GM13976 (cell line): ENCODE data around the gene CRHR1.
"Not testable (repeated sequence)": the region's sequence is repeated elsewhere in the genome, so short reads cannot be mapped to it uniquely, and the experiment has no call there.

ENCODE experiments used
- DNase-seq: peaks from one replicate; pipeline ENCODE4 v3.0.0; 2012; ENCODE audit warnings: low spot score
- CTCF ChIP-seq: IDR thresholded peaks from 2 replicates; pipeline ENCODE4 v1.5.1; 2012; ENCODE audit warnings: borderline replicate concordance, mild to moderate bottlenecking; ENCODE audit not compliant: insufficient read depth; ENCODE audit errors: extremely low read depth, missing control alignments, control extremely low read depth
- in situ Hi-C: fragments of 300-500 bp; cut with MboI; formaldehyde crosslinking; loops from one replicate; pipeline ENCODE4 v1.12.0; 2022; ENCODE audit warnings: low sequenced_read_pairs, mixed read lengths, inconsistent platforms; ENCODE audit not compliant: unreplicated experiment

The CRHR1 gene

GRCh38 chr17:45743626-45744326 is 40.3 kb upstream of the CRHR1 start:
- in situ Hi-C loops: no loop called here
- TF ChIP-seq CTCF: no peak

DNA sequence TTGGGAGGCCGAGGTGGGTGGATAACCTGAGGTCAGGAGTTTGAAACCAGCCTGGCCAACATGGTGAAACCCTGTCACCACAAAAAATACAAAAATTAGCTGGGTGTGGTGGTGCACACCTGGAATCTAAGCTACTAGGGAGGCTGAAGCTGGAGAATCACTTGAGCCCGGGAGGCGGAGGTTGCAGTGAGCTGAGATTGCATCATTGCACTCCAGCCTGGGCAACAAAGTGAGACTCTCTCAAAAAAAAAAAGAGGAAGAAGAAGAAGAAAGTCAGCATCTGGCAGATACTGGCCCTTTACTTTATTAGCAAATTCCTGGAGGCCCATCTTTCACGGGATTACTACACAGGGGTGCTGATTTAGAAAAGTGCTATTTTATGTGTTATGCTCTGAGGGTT is 39.3 kb upstream of the CRHR1 start:
- DNase-seq, in situ Hi-C loops: not testable (repeated sequence)

More at GRCh38 chr17:45743626-45744326, 40.3 kb upstream of the CRHR1 start:
- DNase-seq: no peak

DNA sequence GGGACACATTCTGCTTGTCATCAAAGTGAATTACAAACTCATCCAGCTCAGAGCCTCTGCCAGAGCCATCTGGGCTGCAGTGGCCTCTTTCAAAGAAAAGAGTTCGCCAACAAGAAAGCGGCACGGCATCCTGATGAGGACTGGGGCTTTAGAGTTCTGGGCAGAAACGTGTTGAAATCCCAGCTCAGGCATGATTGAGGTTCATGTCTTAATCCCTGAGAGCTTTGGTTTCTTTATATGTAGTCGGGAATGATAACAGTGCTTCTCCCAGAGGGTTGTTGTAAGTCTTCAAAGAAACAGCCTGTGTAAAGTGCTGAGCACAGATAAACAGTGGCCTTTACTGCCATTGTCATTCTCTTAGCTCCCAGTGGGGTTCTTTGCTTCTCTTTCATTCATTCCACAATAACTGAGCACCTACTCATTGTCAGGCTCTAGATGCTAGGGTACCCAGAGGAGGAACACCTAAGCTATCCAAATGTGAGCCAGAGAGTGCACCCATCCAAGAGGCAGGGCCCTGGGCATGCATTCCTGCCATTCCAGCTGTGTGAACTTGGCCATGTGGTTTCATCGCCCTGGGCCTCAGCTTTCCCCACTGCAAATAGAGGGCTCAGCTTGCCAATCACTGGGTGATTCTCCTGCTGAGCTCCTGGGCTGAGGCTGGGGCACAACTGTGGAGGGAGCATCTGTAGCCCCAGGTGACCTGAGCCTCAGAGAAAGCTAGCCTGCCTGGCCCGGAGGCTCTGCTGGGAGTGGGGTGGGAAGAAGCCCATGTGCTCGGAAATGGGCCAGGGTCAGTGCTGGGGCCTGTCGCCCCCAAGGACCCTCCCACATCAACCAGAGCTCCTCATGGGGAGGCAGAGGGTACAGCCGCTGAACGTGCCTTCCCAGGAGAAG is 38.3 kb upstream of the CRHR1 start:
- no peak for DNase-seq
- no peak for TF ChIP-seq CTCF
- in situ Hi-C loops: no loop called here

GRCh38 chr17:45747911-45748310 is 36.2 kb upstream of the CRHR1 start:
- in situ Hi-C loops: no loop called here
- no peak for TF ChIP-seq CTCF
- no peak for DNase-seq

DNA sequence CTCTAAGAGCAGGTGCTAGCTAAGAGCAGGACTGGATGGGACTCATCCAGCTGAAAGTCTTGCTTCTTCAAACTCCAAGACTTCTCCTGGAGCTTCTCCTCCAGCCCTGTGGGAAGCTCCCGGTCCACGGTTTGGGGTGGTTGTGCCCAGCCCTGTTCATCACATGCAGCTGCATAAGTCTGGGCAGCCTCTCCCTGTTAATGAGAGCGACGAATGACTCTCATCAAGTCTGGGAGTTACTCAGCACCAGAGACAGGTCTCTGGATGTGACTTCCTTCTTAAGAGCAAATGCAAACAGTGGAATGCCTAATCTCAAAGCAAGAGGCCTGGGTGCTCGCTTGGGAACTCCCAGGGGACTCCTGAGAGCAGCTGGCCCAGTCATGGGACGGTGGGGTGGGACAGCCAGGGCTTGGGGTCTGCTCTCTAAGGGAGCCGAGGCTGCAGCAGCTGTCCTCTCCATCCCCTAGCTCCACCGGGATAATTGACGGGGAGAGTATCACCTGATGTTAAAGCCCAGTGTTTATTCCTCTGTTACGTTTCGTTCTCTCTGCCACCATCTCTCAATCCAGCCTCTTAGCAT is 35.3 kb upstream of the CRHR1 start:
- no peak for TF ChIP-seq CTCF
- DNase-seq: no peak
- in situ Hi-C loops: no loop called here

- in situ Hi-C loops: no loop called here
- no peak for TF ChIP-seq CTCF
- DNase-seq: no peak
Observed at GRCh38 chr17:45749831-45750335, 34.2 kb upstream of the CRHR1 start.
